ENCODE data around the gene ZNF398.
"Not testable (repeated sequence)": the region's sequence is repeated elsewhere in the genome, so short reads cannot be mapped to it uniquely, and the experiment has no call there.

ZNF398 gene

DNA sequence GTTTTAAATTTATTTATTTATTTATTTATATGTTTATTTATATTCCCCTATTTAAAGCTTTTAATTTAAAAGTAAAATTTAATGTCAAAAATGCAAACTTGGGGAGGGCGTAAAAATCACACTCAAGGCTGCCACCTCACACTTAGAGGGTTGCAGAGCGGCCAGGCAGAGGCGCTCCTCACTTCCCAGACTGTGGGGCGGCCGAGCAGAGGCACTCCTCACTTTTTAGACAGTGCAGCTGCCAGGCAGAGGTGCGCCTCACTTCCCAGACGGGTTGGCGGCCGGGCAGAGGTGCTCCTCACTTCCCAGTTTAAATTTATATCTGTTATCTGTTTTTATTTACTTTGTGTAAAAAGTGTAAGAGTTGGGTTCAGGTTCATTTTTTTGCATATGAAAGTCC lies 11.1 kb upstream of the ZNF398 start:
- TF ChIP-seq, protein P1, sequence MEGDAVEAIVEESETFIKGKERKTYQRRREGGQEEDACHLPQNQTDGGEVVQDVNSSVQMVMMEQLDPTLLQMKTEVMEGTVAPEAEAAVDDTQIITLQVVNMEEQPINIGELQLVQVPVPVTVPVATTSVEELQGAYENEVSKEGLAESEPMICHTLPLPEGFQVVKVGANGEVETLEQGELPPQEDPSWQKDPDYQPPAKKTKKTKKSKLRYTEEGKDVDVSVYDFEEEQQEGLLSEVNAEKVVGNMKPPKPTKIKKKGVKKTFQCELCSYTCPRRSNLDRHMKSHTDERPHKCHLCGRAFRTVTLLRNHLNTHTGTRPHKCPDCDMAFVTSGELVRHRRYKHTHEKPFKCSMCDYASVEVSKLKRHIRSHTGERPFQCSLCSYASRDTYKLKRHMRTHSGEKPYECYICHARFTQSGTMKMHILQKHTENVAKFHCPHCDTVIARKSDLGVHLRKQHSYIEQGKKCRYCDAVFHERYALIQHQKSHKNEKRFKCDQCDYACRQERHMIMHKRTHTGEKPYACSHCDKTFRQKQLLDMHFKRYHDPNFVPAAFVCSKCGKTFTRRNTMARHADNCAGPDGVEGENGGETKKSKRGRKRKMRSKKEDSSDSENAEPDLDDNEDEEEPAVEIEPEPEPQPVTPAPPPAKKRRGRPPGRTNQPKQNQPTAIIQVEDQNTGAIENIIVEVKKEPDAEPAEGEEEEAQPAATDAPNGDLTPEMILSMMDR (IDR thresholded peaks at IDR 0.05; ENCODE audit: low read depth, low read length) = no peak
- DNase-seq (ENCODE audit: low read depth in 2 of 2) = no peak
- no peak overlapping the region for H3K4me3 ChIP-seq (replicated peaks in 1 of 2; ENCODE audit: low read depth in 2 of 2, low read length in 2 of 2)

DNA sequence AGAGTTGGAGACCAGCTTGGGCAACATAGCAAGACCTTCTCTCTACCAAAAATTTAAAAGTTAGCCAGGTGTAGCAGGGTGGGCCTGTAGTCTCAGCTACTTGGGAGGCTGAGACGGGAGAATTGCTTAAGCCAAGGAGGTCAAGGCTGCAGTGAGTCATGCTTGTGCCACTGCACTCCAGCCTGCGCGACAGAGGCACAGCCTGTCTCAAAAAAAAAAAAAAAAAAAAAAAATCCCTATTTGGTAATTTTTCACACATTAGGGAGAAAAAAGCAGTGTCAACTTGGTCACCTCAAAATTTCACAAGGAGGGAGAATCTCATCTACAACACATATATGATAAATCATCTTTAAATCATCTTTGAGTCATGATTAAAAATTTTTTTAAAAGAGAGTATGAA lies 6.4 kb upstream of the ZNF398 start:
- peak in 1 of 2 donors; percentile 35 for DNase-seq (ENCODE audit: low read depth in 2 of 2)
- TF ChIP-seq, protein P1 (IDR thresholded peaks at IDR 0.05; ENCODE audit: low read depth, low read length) = no peak
- H3K4me3 ChIP-seq (replicated peaks in 1 of 2; ENCODE audit: low read depth in 2 of 2, low read length in 2 of 2) = no peak overlapping the region

DNA sequence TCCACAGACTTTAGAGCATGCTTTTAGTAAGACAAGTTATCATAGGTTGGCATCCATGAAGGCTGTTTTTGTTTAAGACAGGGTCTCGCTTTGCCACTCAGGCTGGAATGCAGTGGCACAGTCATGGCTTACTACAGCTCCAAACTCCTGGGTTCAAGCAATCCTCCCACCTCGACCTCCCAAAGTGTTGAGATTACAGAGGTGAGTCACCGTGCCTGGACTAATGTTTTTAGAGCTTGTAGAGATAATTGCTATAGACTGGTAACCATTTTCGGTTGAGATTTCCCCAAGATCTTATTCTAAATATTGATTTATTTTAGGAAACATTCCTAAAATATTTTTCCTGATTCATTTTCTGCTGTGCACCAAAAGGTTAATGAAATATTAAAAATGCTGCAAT lies 5.4 kb upstream of the ZNF398 start:
- no peak overlapping the region for H3K4me3 ChIP-seq (replicated peaks in 1 of 2; ENCODE audit: low read depth in 2 of 2, low read length in 2 of 2)
- TF ChIP-seq, protein P1 (IDR thresholded peaks at IDR 0.05; ENCODE audit: low read depth, low read length) = no peak
- no peak for DNase-seq (ENCODE audit: low read depth in 2 of 2)

DNA sequence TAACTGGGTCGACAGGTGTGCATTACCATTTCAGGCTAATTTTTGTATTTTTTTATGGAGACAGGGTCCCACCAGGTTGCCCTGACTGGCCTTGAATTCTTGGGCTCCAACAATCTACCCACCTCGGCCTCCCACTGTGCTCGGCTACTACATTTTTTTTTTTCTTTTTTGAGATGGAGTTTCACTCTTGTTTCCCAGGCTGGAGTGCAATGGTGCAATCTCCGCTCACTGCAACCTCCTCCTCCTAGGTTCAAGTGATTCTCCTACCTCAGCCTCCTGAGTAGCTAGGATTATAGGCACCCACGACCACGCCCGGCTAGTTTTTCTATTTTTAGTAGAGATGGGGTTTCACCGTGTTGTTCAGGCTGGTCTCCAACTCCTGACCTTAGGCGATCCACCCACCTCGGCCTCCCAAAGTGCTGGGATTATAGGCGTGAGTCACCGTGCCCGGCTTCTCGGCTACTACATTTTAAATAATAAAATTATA lies 2.8 kb upstream of the ZNF398 start:
- not testable (repeated sequence) for H3K4me3 ChIP-seq (replicated peaks in 1 of 2; ENCODE audit: low read depth in 2 of 2, low read length in 2 of 2)

DNA sequence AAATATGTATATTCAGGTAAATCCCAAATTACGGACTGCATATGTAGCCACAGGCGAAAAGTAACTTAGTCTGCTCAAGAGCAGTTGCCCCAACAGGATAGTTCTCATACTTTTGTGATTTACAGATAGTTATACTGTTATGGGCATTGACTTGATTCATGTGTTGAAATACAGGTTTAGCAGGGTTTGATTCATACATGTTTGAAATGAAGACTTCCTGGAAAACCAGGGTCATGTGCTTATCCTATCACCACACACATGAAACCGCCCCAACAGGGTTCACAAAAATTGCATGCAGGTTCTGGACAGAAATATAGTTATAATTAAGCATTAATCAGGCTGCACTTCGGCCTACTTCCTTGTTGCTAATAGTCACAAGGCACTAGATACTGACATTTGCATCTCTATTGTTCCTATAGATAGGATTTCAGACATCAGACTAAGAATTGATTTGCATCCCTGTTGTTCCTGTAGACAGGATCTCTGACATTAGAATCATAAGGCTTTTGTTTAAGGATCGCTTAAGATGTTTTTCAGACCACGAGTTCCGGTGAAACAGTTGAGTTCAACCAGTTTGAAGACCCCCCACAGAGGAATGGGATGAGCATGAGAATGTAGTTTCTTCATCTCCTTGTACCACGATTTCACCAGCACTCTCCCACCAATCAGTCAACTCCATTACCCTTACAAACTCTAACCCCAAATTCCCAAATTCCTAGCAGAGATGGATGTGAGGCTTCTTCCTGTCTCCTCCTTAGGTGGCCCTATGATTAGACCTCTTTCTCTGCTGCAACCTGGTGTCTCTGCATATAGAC lies 2.0 kb upstream of the ZNF398 start:
- TF ChIP-seq, protein P1 (IDR thresholded peaks at IDR 0.05; ENCODE audit: low read depth, low read length) = no peak
- H3K4me3 ChIP-seq (replicated peaks in 1 of 2; ENCODE audit: low read depth in 2 of 2, low read length in 2 of 2) = no peak overlapping the region
- no peak for DNase-seq (ENCODE audit: low read depth in 2 of 2)

More for the DNA sequence above, 2.8 kb upstream of the ZNF398 start:
- DNase-seq (ENCODE audit: low read depth in 2 of 2) = not testable (repeated sequence)

- H3K4me3 ChIP-seq (replicated peaks in 1 of 2; ENCODE audit: low read depth in 2 of 2, low read length in 2 of 2) = peak overlapping the region; percentile 83 to 86
- peak; percentile 50 to 59 for DNase-seq (ENCODE audit: low read depth in 2 of 2)
- TF ChIP-seq, protein P1 (IDR thresholded peaks at IDR 0.05; ENCODE audit: low read depth, low read length) = no peak
These were observed 750 bp downstream of the ZNF398 start for GRCh38 chr7:149147752-149148653.

DNA sequence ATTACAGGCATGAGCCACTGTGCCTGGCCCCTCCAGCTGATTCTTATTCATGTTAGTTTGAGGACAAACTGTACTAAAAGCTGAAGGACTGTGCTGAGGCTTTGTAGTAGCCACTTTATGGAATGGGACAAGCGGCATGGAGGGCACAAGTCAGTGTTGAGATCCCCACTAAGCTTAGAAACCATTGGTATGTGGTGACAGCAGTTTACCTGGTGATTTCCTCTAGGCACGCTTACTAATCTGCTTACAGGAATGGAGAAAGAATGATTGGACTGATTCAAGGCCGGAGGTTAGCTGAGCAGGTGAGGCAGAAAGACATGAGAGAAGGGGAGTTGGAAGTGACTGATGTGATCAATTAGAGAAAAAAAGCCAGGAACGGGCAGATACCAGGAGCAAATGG lies 3.7 kb downstream of the ZNF398 start:
- TF ChIP-seq, protein P1 (IDR thresholded peaks at IDR 0.05; ENCODE audit: low read depth, low read length) = no peak
- no peak for DNase-seq (ENCODE audit: low read depth in 2 of 2)
- H3K4me3 ChIP-seq (replicated peaks in 1 of 2; ENCODE audit: low read depth in 2 of 2, low read length in 2 of 2) = no peak overlapping the region

Measured in cardiac fibroblast (primary cell).